ENCODE results near the gene METAP1. TPM values are rescaled to one million over a fixed set of nuclear protein-coding genes. Genes with fewer than 3 reads are reported as not detected.
A peak's percentile ranks its signal among the peaks of the same experiment; 100 is the strongest.

Gene METAP1
- total RNA-seq, 1 donor: 52.8 TPM

GRCh38 chr4:98993419-98994071, 2.0 kb upstream of the METAP1 start:
- TF ChIP-seq, protein P1, sequence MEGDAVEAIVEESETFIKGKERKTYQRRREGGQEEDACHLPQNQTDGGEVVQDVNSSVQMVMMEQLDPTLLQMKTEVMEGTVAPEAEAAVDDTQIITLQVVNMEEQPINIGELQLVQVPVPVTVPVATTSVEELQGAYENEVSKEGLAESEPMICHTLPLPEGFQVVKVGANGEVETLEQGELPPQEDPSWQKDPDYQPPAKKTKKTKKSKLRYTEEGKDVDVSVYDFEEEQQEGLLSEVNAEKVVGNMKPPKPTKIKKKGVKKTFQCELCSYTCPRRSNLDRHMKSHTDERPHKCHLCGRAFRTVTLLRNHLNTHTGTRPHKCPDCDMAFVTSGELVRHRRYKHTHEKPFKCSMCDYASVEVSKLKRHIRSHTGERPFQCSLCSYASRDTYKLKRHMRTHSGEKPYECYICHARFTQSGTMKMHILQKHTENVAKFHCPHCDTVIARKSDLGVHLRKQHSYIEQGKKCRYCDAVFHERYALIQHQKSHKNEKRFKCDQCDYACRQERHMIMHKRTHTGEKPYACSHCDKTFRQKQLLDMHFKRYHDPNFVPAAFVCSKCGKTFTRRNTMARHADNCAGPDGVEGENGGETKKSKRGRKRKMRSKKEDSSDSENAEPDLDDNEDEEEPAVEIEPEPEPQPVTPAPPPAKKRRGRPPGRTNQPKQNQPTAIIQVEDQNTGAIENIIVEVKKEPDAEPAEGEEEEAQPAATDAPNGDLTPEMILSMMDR (IDR thresholded peaks at IDR 0.05; ENCODE audit: extremely low read depth, low read depth, low read length): no peak
- Histone ChIP-seq H3K27ac (ENCODE audit: low read depth, low read length) (no peak overlapping the region), H3K36me3 (ENCODE audit: insufficient read depth, low read length) (no peaks in the 10 kb centered on the region), H3K4me2 (ENCODE audit: insufficient read depth, low read length) (no peak overlapping the region), H3K9me3 (ENCODE audit: low read depth, low read length) (no peaks in the 10 kb centered on the region), H3K4me3 (ENCODE audit: insufficient read depth, low read length) (no peak overlapping the region), H4K20me1 (ENCODE audit: insufficient read depth, low read length) (peaks cover 8% of the 10 kb centered on the region), H3K79me2 (ENCODE audit: insufficient read depth, low read length) (peaks cover 27% of the 10 kb centered on the region), H3K27me3 (ENCODE audit: insufficient read depth, low read length) (no peaks in the 10 kb centered on the region), H3K4me1 (ENCODE audit: insufficient read depth, low read length) (peaks cover 8% of the 10 kb centered on the region), H2AFZ (ENCODE audit: low read length) (no peak overlapping the region)
- DNase-seq (ENCODE audit: insufficient read length, low spot score, missing footprints): no peak

- Histone ChIP-seq H3K79me2 (ENCODE audit: insufficient read depth, low read length) (peaks cover 36% of the 10 kb centered on the region), H3K4me1 (ENCODE audit: insufficient read depth, low read length) (peaks cover 8% of the 10 kb centered on the region), H2AFZ (ENCODE audit: low read length) (peak overlapping the region; percentile 90), H3K4me2 (ENCODE audit: insufficient read depth, low read length) (peak overlapping the region; percentile 88), H3K27ac (ENCODE audit: low read depth, low read length) (peak overlapping the region; percentile 54), H3K4me3 (ENCODE audit: insufficient read depth, low read length) (peak overlapping the region; percentile 70), H4K20me1 (ENCODE audit: insufficient read depth, low read length) (peaks cover 8% of the 10 kb centered on the region), H3K36me3 (ENCODE audit: insufficient read depth, low read length) (no peaks in the 10 kb centered on the region), H3K9me3 (ENCODE audit: low read depth, low read length) (no peaks in the 10 kb centered on the region), H3K27me3 (ENCODE audit: insufficient read depth, low read length) (no peaks in the 10 kb centered on the region)
- peak; percentile 77 for DNase-seq (ENCODE audit: insufficient read length, low spot score, missing footprints)
- TF ChIP-seq, protein P1 (IDR thresholded peaks at IDR 0.05; ENCODE audit: extremely low read depth, low read depth, low read length): no peak
Measured at GRCh38 chr4:98994474-98995182, 893 bp upstream of the METAP1 start.

GRCh38 chr4:98996056-98996764, 689 bp downstream of the METAP1 start:
- TF ChIP-seq, protein P1 (IDR thresholded peaks at IDR 0.05; ENCODE audit: extremely low read depth, low read depth, low read length): no peak
- Histone ChIP-seq H3K79me2 (ENCODE audit: insufficient read depth, low read length) (peaks cover 51% of the 10 kb centered on the region), H2AFZ (ENCODE audit: low read length) (peak overlapping the region; percentile 69), H3K9me3 (ENCODE audit: low read depth, low read length) (no peaks in the 10 kb centered on the region), H3K27me3 (ENCODE audit: insufficient read depth, low read length) (no peaks in the 10 kb centered on the region), H3K4me3 (ENCODE audit: insufficient read depth, low read length) (peak overlapping the region; percentile 93), H3K4me2 (ENCODE audit: insufficient read depth, low read length) (peak overlapping the region; percentile 93), H3K4me1 (ENCODE audit: insufficient read depth, low read length) (peaks cover 8% of the 10 kb centered on the region), H4K20me1 (ENCODE audit: insufficient read depth, low read length) (peaks cover 12% of the 10 kb centered on the region), H3K27ac (ENCODE audit: low read depth, low read length) (peak overlapping the region; percentile 47), H3K36me3 (ENCODE audit: insufficient read depth, low read length) (no peaks in the 10 kb centered on the region)
- peak; percentile 82 for DNase-seq (ENCODE audit: insufficient read length, low spot score, missing footprints)

GRCh38 chr4:98996765-98997068, 1.2 kb downstream of the METAP1 start:
- Histone ChIP-seq H3K79me2 (ENCODE audit: insufficient read depth, low read length) (peaks cover 56% of the 10 kb centered on the region), H3K4me1 (ENCODE audit: insufficient read depth, low read length) (peaks cover 8% of the 10 kb centered on the region), H4K20me1 (ENCODE audit: insufficient read depth, low read length) (peaks cover 12% of the 10 kb centered on the region), H3K4me2 (ENCODE audit: insufficient read depth, low read length) (peak overlapping the region; percentile 93), H3K36me3 (ENCODE audit: insufficient read depth, low read length) (no peaks in the 10 kb centered on the region), H3K9me3 (ENCODE audit: low read depth, low read length) (no peaks in the 10 kb centered on the region), H3K4me3 (ENCODE audit: insufficient read depth, low read length) (peak overlapping the region; percentile 93), H3K27me3 (ENCODE audit: insufficient read depth, low read length) (no peaks in the 10 kb centered on the region), H2AFZ (ENCODE audit: low read length) (peak overlapping the region; percentile 69), H3K27ac (ENCODE audit: low read depth, low read length) (peak overlapping the region; percentile 47)
- peak; percentile 32 for DNase-seq (ENCODE audit: insufficient read length, low spot score, missing footprints)
- TF ChIP-seq, protein P1 (IDR thresholded peaks at IDR 0.05; ENCODE audit: extremely low read depth, low read depth, low read length): no peak
